ENCODE results near the gene GJD3. TPM values are rescaled to one million over a fixed set of nuclear protein-coding genes. Genes with fewer than 3 reads are reported as not detected.

GJD3 gene
- total RNA-seq, 1 donor from 2014 or later, result 0.36 TPM

GRCh38 chr17:40317880-40318829 lies 46.4 kb downstream of the GJD3 start:
- Mint-ChIP-seq H3K36me3 (no peaks in the 10 kb centered on the region), H3K4me1 (ENCODE audit: unreplicated experiment) (peaks cover 78% of the 10 kb centered on the region), H3K27ac (peak overlapping the region; percentile 95), H3K4me3 (peak overlapping the region; percentile 90), H3K27me3 (no peaks in the 10 kb centered on the region), H3K9me3 (no peaks in the 10 kb centered on the region)
- peak; percentile 94 for DNase-seq (ENCODE audit: extremely low spot score, unreplicated experiment)
- TF ChIP-seq, protein P1, sequence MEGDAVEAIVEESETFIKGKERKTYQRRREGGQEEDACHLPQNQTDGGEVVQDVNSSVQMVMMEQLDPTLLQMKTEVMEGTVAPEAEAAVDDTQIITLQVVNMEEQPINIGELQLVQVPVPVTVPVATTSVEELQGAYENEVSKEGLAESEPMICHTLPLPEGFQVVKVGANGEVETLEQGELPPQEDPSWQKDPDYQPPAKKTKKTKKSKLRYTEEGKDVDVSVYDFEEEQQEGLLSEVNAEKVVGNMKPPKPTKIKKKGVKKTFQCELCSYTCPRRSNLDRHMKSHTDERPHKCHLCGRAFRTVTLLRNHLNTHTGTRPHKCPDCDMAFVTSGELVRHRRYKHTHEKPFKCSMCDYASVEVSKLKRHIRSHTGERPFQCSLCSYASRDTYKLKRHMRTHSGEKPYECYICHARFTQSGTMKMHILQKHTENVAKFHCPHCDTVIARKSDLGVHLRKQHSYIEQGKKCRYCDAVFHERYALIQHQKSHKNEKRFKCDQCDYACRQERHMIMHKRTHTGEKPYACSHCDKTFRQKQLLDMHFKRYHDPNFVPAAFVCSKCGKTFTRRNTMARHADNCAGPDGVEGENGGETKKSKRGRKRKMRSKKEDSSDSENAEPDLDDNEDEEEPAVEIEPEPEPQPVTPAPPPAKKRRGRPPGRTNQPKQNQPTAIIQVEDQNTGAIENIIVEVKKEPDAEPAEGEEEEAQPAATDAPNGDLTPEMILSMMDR (conservative IDR thresholded peaks at IDR 0.05), result no peak

GRCh38 chr17:40317345-40317873 lies 47.1 kb downstream of the GJD3 start:
- no peaks in the 10 kb centered on the region for H3K27me3 Mint-ChIP-seq
- H3K9me3 Mint-ChIP-seq, result no peaks in the 10 kb centered on the region
- H3K4me1 Mint-ChIP-seq (ENCODE audit: unreplicated experiment), result peaks cover 71% of the 10 kb centered on the region
- no peak for DNase-seq (ENCODE audit: extremely low spot score, unreplicated experiment)
- TF ChIP-seq, protein P1 (conservative IDR thresholded peaks at IDR 0.05), result peak; percentile 68
- no peaks in the 10 kb centered on the region for H3K36me3 Mint-ChIP-seq
- H3K4me3 Mint-ChIP-seq, result peak overlapping the region; percentile 90
- H3K27ac Mint-ChIP-seq, result peak overlapping the region; percentile 95

- DNase-seq (ENCODE audit: extremely low spot score, unreplicated experiment), result no peak
- Mint-ChIP-seq H3K9me3 (no peaks in the 10 kb centered on the region), H3K36me3 (no peaks in the 10 kb centered on the region), H3K27ac (peak overlapping the region; percentile 95), H3K27me3 (no peaks in the 10 kb centered on the region), H3K4me1 (ENCODE audit: unreplicated experiment) (peaks cover 73% of the 10 kb centered on the region), H3K4me3 (peak overlapping the region; percentile 90)
- TF ChIP-seq, protein P1 (conservative IDR thresholded peaks at IDR 0.05), result no peak
Observed at GRCh38 chr17:40316571-40317344, 47.8 kb downstream of the GJD3 start.

DNA sequence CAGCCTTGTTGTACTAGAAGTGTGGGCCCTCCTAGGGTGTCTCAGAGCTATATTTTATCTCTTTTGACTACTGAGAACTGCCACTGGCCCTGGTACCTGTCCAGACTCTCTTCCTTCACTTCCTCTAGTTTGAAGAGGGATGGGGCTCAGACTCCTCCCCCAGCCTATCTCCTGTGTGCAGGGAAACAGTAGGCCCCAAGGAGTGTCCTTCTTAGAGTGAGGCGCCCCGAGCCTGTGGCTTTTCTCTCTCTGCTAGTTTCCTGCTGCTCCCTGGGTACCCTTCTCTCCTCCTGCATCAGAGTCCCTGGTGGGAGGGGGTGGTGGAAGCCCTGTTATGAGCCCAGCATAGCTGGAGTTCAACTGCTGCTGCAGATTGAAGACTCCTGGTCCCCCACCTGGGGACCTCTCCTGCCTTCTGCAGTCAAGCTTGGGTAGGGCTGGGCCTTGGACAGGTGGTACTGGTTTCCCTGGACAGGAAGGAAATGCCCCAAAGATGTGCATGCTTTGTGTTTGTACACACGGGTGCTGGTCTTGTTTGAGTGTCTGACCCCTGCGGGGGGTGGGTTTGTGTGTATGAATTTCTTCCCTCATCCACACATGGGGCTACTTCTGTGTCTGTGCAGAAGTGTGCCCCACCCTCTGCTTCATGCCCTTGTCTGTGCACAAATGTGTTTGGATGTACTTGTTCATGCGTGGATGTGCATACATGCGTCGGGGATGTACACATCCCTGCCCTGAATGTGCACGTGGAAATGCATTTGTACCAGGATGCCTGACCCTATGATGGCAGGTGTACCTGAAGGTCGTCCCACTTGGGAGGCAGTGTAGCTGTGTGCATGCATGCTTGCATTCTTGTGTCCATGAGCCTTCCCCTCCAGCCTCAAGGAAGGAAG lies 48.6 kb downstream of the GJD3 start:
- no peak for DNase-seq (ENCODE audit: extremely low spot score, unreplicated experiment)
- TF ChIP-seq, protein P1 (conservative IDR thresholded peaks at IDR 0.05), result no peak
- H3K9me3 Mint-ChIP-seq, result no peaks in the 10 kb centered on the region
- H3K4me1 Mint-ChIP-seq (ENCODE audit: unreplicated experiment), result peaks cover 75% of the 10 kb centered on the region
- no peaks in the 10 kb centered on the region for H3K36me3 Mint-ChIP-seq
- H3K27ac Mint-ChIP-seq, result peak overlapping the region; percentile 88
- H3K27me3 Mint-ChIP-seq, result no peaks in the 10 kb centered on the region
- peak overlapping the region; percentile 85 for H3K4me3 Mint-ChIP-seq

- Mint-ChIP-seq H3K36me3 (no peaks in the 10 kb centered on the region), H3K27me3 (no peaks in the 10 kb centered on the region), H3K27ac (peak overlapping the region; percentile 36), H3K4me1 (ENCODE audit: unreplicated experiment) (peaks cover 75% of the 10 kb centered on the region), H3K9me3 (no peaks in the 10 kb centered on the region), H3K4me3 (no peak overlapping the region)
- TF ChIP-seq, protein P1 (conservative IDR thresholded peaks at IDR 0.05), result no peak
- no peak for DNase-seq (ENCODE audit: extremely low spot score, unreplicated experiment)
Observed at GRCh38 chr17:40315206-40315605, 49.3 kb downstream of the GJD3 start.
